Body of pancreas (tissue), 4 donors: ENCODE results near the gene PYGO2. TPM values are rescaled to one million over a fixed set of nuclear protein-coding genes. Genes with fewer than 3 reads are reported as not detected.
A peak's percentile ranks its signal among the peaks of the same experiment; 100 is the strongest.

Experiments used
- ATAC-seq: fragments of 150-250 bp; one replicate; pipeline ENCODE4 v1.9.1; 2016
- DNase-seq, 4 donors: peaks; one replicate each; pipeline ENCODE4 v3.0.0-alpha.2; 2019
- H3K27ac ChIP-seq, 4 donors: fragments of 200-600 bp; sonication (generic); 1 replicate in 3 of 4; 2 replicates in 1 of 4; pipeline versions ENCODE4 v1.5.1 to v1.6.1; 2016 to 2019; ENCODE audit warnings: mild to moderate bottlenecking in 1 of 4, mixed read lengths in 1 of 4, moderate library complexity in 1 of 4
- H3K27me3 ChIP-seq, 2 donors: fragments of 200-600 bp; sonication (generic); one replicate each; pipeline ENCODE4 v1.6.0; 2016; ENCODE audit warnings: mild to moderate bottlenecking in 1 of 2
- H3K36me3 ChIP-seq, 2 donors: fragments of 200-600 bp; sonication (generic); replicated peaks in 1 of 2; 2 replicates each; pipeline ENCODE4 v1.5.1; 2016; ENCODE audit warnings: low read depth in 2 of 2; ENCODE audit not compliant: insufficient read depth in 1 of 2
- H3K4me1 ChIP-seq: fragments of 200-600 bp; sonication (generic); one replicate; pipeline ENCODE4 v1.6.0; 2016
- H3K4me3 ChIP-seq, 2 donors: fragments of 200-600 bp; sonication (generic); 1 replicate in 1 of 2; 2 replicates in 1 of 2; pipeline ENCODE4 v1.5.1; 2016 to 2019
- H3K9me3 ChIP-seq, 3 donors: fragments of 200-600 bp; sonication (generic); 1 replicate in 2 of 3; 2 replicates in 1 of 3; pipeline ENCODE4 v1.5.1; 2016
- CTCF ChIP-seq, 7 experiments: fragments of 450-650 bp in 4 of 7; fragments of 200-600 bp in 3 of 7; sonication (generic) in 3 of 7; IDR thresholded peaks; one replicate each; pipeline ENCODE4 v1.5.1; 2016 to 2019; ENCODE audit warnings: antibody characterized with exemption in 7 of 7
- POLR2A ChIP-seq, 3 donors: fragments of 450-650 bp; IDR thresholded peaks; one replicate each; pipeline ENCODE4 v1.6.1; 2016; ENCODE audit warnings: antibody characterized with exemption in 3 of 3, mild to moderate bottlenecking in 2 of 3
- WGBS, 2 donors: methylation state at CpG; one replicate each; pipeline ENCODE4 v1.1.5; 2017; 5-methylcytosine and 5-hydroxymethylcytosine counted together
- intact Hi-C: fragments of 100-400 bp; cut with DNase I; formaldehyde crosslinking; loops from one replicate; pipeline ENCODE4 v1.15.1; 2023
- total RNA-seq, 2 donors: library from RNA; depleted of rRNA; stranded (reverse); fragments of >200 nt; gene quantifications; one replicate each; pipeline ENCODE4 v1.1.0, GENCODE V29; 2016

The PYGO2 gene
- total RNA-seq, 2 donors from 2014 or later, result 10.9 to 15.2 TPM

GRCh38 chr1:155000411-155000725 is 38.8 kb upstream of the PYGO2 start:
- Histone ChIP-seq H3K4me1 (peaks cover 36% of the 10 kb centered on the region), H3K27me3 (no peaks in the 10 kb centered on the region), H3K9me3 (no peaks in the 10 kb centered on the region), H3K27ac (peak overlapping the region; percentile 90 to 100 (median 100)), H3K4me3 (no peak overlapping the region), H3K36me3 (no peaks in the 10 kb centered on the region)
- intact Hi-C loops, result no loop called here
- ATAC-seq (peak; percentile 0), DNase-seq (peak; percentile 70 to 80 (median 78))
- TF ChIP-seq CTCF (IDR thresholded peaks at IDR 0.05), result no peak
- no peak for TF ChIP-seq POLR2A (IDR thresholded peaks at IDR 0.05)
- WGBS, 2 donors, result 0 to 3% methylated on average over 7 to 13 of the region's 13 CpGs

GRCh38 chr1:154999571-155000410 is 38.2 kb upstream of the PYGO2 start:
- ATAC-seq, result no peak
- Histone ChIP-seq H3K4me3 (no peak overlapping the region), H3K4me1 (peaks cover 36% of the 10 kb centered on the region), H3K27me3 (no peaks in the 10 kb centered on the region), H3K27ac (peak overlapping the region; percentile 90 to 100 (median 100)), H3K36me3 (no peaks in the 10 kb centered on the region), H3K9me3 (no peaks in the 10 kb centered on the region)
- 1 to 6% methylated on average over 28 to 39 of the region's 50 CpGs for WGBS, 2 donors
- TF ChIP-seq CTCF (IDR thresholded peaks at IDR 0.05) (no peak), POLR2A (IDR thresholded peaks at IDR 0.05) (peak in 1 of 3 donors; percentile 22)
- intact Hi-C loops, result no loop called here
- DNase-seq, result peak; percentile 52 to 68 (median 63)

- H3K9me3 ChIP-seq, result no peaks in the 10 kb centered on the region
- intact Hi-C loops, result no loop called here
- no peak overlapping the region for H3K4me3 ChIP-seq
- H3K36me3 ChIP-seq, result no peaks in the 10 kb centered on the region
- H3K4me1 ChIP-seq, result peaks cover 34% of the 10 kb centered on the region
- TF ChIP-seq POLR2A (IDR thresholded peaks at IDR 0.05) (no peak), CTCF (IDR thresholded peaks at IDR 0.05) (peak; percentile 48 to 77 (median 60))
- DNase-seq (peak; percentile 50 to 59 (median 56)), ATAC-seq (no peak)
- peak overlapping the region; percentile 90 to 100 (median 100) for H3K27ac ChIP-seq
- no peaks in the 10 kb centered on the region for H3K27me3 ChIP-seq
- 15 to 20% methylated on average over 20 to 34 of the region's 40 CpGs for WGBS, 2 donors
Observed at GRCh38 chr1:154998818-154999570, 37.4 kb upstream of the PYGO2 start.

GRCh38 chr1:154998201-154998780 is 36.7 kb upstream of the PYGO2 start:
- TF ChIP-seq CTCF (IDR thresholded peaks at IDR 0.05), result peak in 1 of 7 experiments; percentile 18
- no peak for TF ChIP-seq POLR2A (IDR thresholded peaks at IDR 0.05)
- Histone ChIP-seq H3K4me1 (peaks cover 34% of the 10 kb centered on the region), H3K36me3 (no peaks in the 10 kb centered on the region), H3K9me3 (no peaks in the 10 kb centered on the region), H3K27ac (no peak overlapping the region), H3K27me3 (no peaks in the 10 kb centered on the region), H3K4me3 (no peak overlapping the region)
- no peak for DNase-seq
- 63 to 68% methylated on average over 15 to 16 of the region's 16 CpGs for WGBS, 2 donors
- ATAC-seq, result no peak
- intact Hi-C loops, result no loop called here
